ENCODE measurements around the gene GPRIN1.

Gene GPRIN1

DNA sequence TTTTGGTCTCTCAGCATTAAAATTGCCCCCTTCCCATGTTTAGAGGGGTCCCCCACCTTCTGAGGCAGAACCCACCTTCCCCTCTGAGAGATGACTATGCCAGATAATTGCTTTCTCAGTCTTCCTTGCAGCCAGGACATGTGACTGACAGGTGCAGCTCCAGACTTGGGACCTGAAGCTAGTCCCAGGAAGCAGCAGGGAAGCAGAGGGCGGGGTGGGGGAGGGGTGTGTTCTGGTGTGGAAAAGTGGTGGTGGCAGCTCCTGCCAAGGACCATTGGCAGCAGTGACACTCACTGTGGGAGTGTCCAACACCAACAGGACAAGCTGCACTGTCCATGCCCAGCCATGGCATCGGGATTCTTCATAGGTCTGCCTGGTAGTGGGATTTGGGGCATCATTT lies 22.8 kb upstream of the GPRIN1 start:
- ATAC-seq (ENCODE audit: low read depth) (no peak), DNase-seq (ENCODE audit: low spot score) (no peak)
- Histone ChIP-seq H3K4me3 (ENCODE audit: severe bottlenecking) (no peak overlapping the region), H3K36me3 (ENCODE audit: low read depth) (no peaks in the 10 kb centered on the region), H3K9me3 (ENCODE audit: severe bottlenecking) (no peaks in the 10 kb centered on the region), H3K27ac (ENCODE audit: poor library complexity, severe bottlenecking) (no peak overlapping the region), H3K4me1 (ENCODE audit: insufficient read depth, poor library complexity, severe bottlenecking) (no peaks in the 10 kb centered on the region), H3K27me3 (ENCODE audit: insufficient read depth, poor library complexity, severe bottlenecking) (peaks cover 43% of the 10 kb centered on the region)
- TF ChIP-seq, protein P1, sequence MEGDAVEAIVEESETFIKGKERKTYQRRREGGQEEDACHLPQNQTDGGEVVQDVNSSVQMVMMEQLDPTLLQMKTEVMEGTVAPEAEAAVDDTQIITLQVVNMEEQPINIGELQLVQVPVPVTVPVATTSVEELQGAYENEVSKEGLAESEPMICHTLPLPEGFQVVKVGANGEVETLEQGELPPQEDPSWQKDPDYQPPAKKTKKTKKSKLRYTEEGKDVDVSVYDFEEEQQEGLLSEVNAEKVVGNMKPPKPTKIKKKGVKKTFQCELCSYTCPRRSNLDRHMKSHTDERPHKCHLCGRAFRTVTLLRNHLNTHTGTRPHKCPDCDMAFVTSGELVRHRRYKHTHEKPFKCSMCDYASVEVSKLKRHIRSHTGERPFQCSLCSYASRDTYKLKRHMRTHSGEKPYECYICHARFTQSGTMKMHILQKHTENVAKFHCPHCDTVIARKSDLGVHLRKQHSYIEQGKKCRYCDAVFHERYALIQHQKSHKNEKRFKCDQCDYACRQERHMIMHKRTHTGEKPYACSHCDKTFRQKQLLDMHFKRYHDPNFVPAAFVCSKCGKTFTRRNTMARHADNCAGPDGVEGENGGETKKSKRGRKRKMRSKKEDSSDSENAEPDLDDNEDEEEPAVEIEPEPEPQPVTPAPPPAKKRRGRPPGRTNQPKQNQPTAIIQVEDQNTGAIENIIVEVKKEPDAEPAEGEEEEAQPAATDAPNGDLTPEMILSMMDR (IDR thresholded peaks at IDR 0.05; ENCODE audit: poor library complexity, severe bottlenecking) = no peak

GRCh38 chr5:176631383-176632200 lies 21.6 kb upstream of the GPRIN1 start:
- no peak for DNase-seq (ENCODE audit: low spot score)
- Histone ChIP-seq H3K36me3 (ENCODE audit: low read depth) (no peaks in the 10 kb centered on the region), H3K9me3 (ENCODE audit: severe bottlenecking) (no peaks in the 10 kb centered on the region), H3K27ac (ENCODE audit: poor library complexity, severe bottlenecking) (no peak overlapping the region), H3K27me3 (ENCODE audit: insufficient read depth, poor library complexity, severe bottlenecking) (peaks cover 43% of the 10 kb centered on the region), H3K4me1 (ENCODE audit: insufficient read depth, poor library complexity, severe bottlenecking) (peaks cover 5% of the 10 kb centered on the region), H3K4me3 (ENCODE audit: severe bottlenecking) (no peak overlapping the region)
- TF ChIP-seq, protein P1 (IDR thresholded peaks at IDR 0.05; ENCODE audit: poor library complexity, severe bottlenecking) = no peak
- ATAC-seq (ENCODE audit: low read depth) = no peak

GRCh38 chr5:176630681-176631222 lies 20.8 kb upstream of the GPRIN1 start:
- TF ChIP-seq, protein P1 (IDR thresholded peaks at IDR 0.05; ENCODE audit: poor library complexity, severe bottlenecking) = no peak
- Histone ChIP-seq H3K27ac (ENCODE audit: poor library complexity, severe bottlenecking) (no peak overlapping the region), H3K9me3 (ENCODE audit: severe bottlenecking) (no peaks in the 10 kb centered on the region), H3K4me3 (ENCODE audit: severe bottlenecking) (peak overlapping the region; percentile 19), H3K36me3 (ENCODE audit: low read depth) (no peaks in the 10 kb centered on the region), H3K4me1 (ENCODE audit: insufficient read depth, poor library complexity, severe bottlenecking) (peaks cover 13% of the 10 kb centered on the region), H3K27me3 (ENCODE audit: insufficient read depth, poor library complexity, severe bottlenecking) (peaks cover 43% of the 10 kb centered on the region)
- no peak for ATAC-seq (ENCODE audit: low read depth)
- DNase-seq (ENCODE audit: low spot score) = no peak

DNA sequence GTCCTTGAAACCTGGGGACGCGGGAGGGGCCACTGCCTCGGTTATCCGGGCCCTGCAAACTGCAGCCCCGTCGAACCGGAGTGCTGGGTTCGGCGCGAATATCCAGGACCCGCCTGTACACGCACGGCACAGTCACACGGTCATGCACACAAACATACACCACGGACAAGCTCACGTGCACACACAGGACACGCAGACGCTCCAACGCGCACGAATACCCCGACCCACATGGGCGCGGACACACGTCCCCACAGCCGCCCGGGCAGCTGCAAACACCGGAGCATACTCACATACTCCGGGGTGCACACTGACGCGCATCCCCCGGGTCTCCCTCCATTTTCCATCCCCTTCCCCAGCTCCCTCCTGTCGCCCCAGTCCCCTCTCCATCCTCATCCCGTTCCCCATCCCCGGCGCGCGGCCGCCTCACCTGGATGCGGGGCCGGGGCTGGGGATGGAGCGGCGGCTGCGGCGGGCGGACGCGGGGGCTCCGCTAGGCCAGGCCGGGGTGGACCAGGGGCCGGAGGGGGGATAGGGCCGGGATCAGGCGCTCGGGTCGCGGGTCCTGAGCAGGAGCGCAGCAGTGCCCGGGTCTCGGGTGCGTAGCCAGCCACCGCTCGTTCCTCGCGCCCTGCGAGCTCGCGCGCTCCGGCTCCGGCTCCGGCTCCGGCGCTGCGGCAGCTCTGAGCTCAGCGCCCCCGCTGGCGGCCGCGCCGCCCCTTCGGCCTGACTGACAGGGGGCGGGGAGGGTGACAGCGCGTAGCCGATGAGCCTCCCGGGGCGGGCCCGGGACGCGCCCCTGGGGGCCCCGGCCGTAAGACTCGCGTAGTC lies 20.1 kb upstream of the GPRIN1 start, which contains the start of the genes EIF4E1B and SNCB:
Gene EIF4E1B, plus strand, starts transcription at position 823 of the 828 bp plus-strand sequence. CDS start 12,113 bp downstream, outside the sequence.
Gene SNCB, minus strand, starts transcription at position 682 of the 828 bp plus-strand sequence. CDS start 880 bp downstream, outside the sequence.
- peak; percentile 68 for ATAC-seq (ENCODE audit: low read depth)
- TF ChIP-seq, protein P1 (IDR thresholded peaks at IDR 0.05; ENCODE audit: poor library complexity, severe bottlenecking) = no peak
- Histone ChIP-seq H3K27me3 (ENCODE audit: insufficient read depth, poor library complexity, severe bottlenecking) (peaks cover 43% of the 10 kb centered on the region), H3K9me3 (ENCODE audit: severe bottlenecking) (no peaks in the 10 kb centered on the region), H3K4me3 (ENCODE audit: severe bottlenecking) (peak within 1 kb of the TSS; percentile 19), H3K36me3 (ENCODE audit: low read depth) (no peaks in the 10 kb centered on the region), H3K4me1 (ENCODE audit: insufficient read depth, poor library complexity, severe bottlenecking) (peaks cover 14% of the 10 kb centered on the region), H3K27ac (ENCODE audit: poor library complexity, severe bottlenecking) (no peak within 1 kb of the TSS)
- DNase-seq (ENCODE audit: low spot score) = peak; percentile 71

Measured in RWPE2 (cell line).